WTC11 (cell line): Measurements from ENCODE around the gene ADA. TPM values are rescaled to one million over a fixed set of nuclear protein-coding genes. Genes with fewer than 3 reads are reported as not detected.
A peak's percentile ranks its signal among the peaks of the same experiment; 100 is the strongest.

ENCODE experiments used
- ATAC-seq: fragments of 200-7000 bp; cut with Tn5 transposase; 2 replicates; pipeline ENCODE4 v1.10.0; 2021; ENCODE audit warnings: mild to moderate bottlenecking, moderate library complexity
- CTCF ChIA-PET: fragments of 300-600 bp; sonication (Branson Sonifier 250); formaldehyde crosslinking; loops from one replicate; lab custom pipeline; 2021; ENCODE audit warnings: antibody characterized with exemption; lab: Charles Lee
- POLR2A ChIA-PET: fragments of 350-600 bp; sonication (Branson Sonifier 250); formaldehyde crosslinking; loops from one replicate; lab custom pipeline; 2021; ENCODE audit warnings: antibody characterized with exemption; lab: Charles Lee
- DNase-seq: peaks from one replicate; pipeline ENCODE4 v3.0.0; 2021; ENCODE audit warnings: low spot score
- H3K27ac Mint-ChIP-seq: 2 replicates; pipeline ENCODE4 v1.8.0; 2021; ENCODE audit warnings: mixed read lengths
- H3K27me3 Mint-ChIP-seq: 2 replicates; pipeline ENCODE4 v1.8.0; 2021; ENCODE audit warnings: low read depth, mild to moderate bottlenecking, moderate library complexity, mixed read lengths
- H3K36me3 Mint-ChIP-seq: 2 replicates; pipeline ENCODE4 v1.8.0; 2021; ENCODE audit warnings: mixed read lengths
- H3K4me1 Mint-ChIP-seq: 2 replicates; pipeline ENCODE4 v1.8.0; 2022; ENCODE audit warnings: mixed read lengths
- H3K4me3 Mint-ChIP-seq: 2 replicates; pipeline ENCODE4 v1.8.0; 2021; ENCODE audit warnings: mild to moderate bottlenecking, moderate library complexity, mixed read lengths
- H3K9me3 Mint-ChIP-seq: 2 replicates; pipeline ENCODE4 v1.8.0; 2021; ENCODE audit warnings: mixed read lengths
- AFF4 ChIP-seq: sonication (generic); formaldehyde crosslinking; IDR thresholded peaks from 2 replicates; pipeline ENCODE4 v1.8.1; 2023; ENCODE audit warnings: mild to moderate bottlenecking, missing genetic modification reagents, borderline replicate concordance
- AR ChIP-seq: fragments of 250-450 bp; sonication (Bioruptor Pico); IDR thresholded peaks from 2 replicates; pipeline ENCODE4 v1.9.0; 2021; ENCODE audit warnings: mild to moderate bottlenecking
- E2F4 ChIP-seq: sonication (generic); formaldehyde crosslinking; IDR thresholded peaks from 2 replicates; pipeline ENCODE4 v1.8.1; 2022; ENCODE audit warnings: low read depth, mild to moderate bottlenecking, moderate library complexity, missing genetic modification reagents, borderline replicate concordance
- GTF2I ChIP-seq: fragments of 250-450 bp; sonication (Bioruptor Pico); conservative IDR thresholded peaks from 2 replicates; pipeline ENCODE4 v1.4.0; 2021; ENCODE audit warnings: mild to moderate bottlenecking
- HMGA2 ChIP-seq: fragments of 250-450 bp; sonication (Bioruptor Pico); IDR thresholded peaks from 2 replicates; pipeline ENCODE4 v1.4.0; 2021; ENCODE audit warnings: mild to moderate bottlenecking, moderate library complexity
- IRF1 ChIP-seq: sonication (generic); formaldehyde crosslinking; IDR thresholded peaks from 2 replicates; pipeline ENCODE4 v1.8.0; 2023; ENCODE audit warnings: missing genetic modification reagents
- NR2C2 ChIP-seq: sonication (generic); formaldehyde crosslinking; IDR thresholded peaks from 2 replicates; pipeline ENCODE4 v1.8.0; 2022; ENCODE audit warnings: mild to moderate bottlenecking, missing genetic modification reagents
- RORB ChIP-seq: fragments of 250-450 bp; sonication (Bioruptor Pico); IDR thresholded peaks from 2 replicates; pipeline ENCODE4 v1.9.0; 2021; ENCODE audit warnings: mild to moderate bottlenecking
- TEAD4 ChIP-seq: sonication (generic); formaldehyde crosslinking; IDR thresholded peaks from 2 replicates; pipeline ENCODE4 v1.8.0; 2022; ENCODE audit warnings: mild to moderate bottlenecking, missing genetic modification reagents
- USF2 ChIP-seq: sonication (generic); formaldehyde crosslinking; IDR thresholded peaks from 2 replicates; pipeline ENCODE4 v1.8.1; 2023; ENCODE audit warnings: mild to moderate bottlenecking, missing genetic modification reagents, moderate library complexity
- ZNF512 ChIP-seq: sonication (generic); formaldehyde crosslinking; IDR thresholded peaks from 2 replicates; pipeline ENCODE4 v1.8.1; 2022; ENCODE audit warnings: missing genetic modification reagents, borderline replicate concordance
- ZNF532 ChIP-seq: fragments of 250-450 bp; sonication (Bioruptor Pico); IDR thresholded peaks from 2 replicates; pipeline ENCODE4 v1.9.0; 2021; ENCODE audit warnings: mild to moderate bottlenecking, borderline replicate concordance
- total RNA-seq: library from RNA; stranded (reverse); gene quantifications from 3 replicates; pipeline ENCODE4 v1.2.3, GENCODE V29; 2021

Gene ADA
- total RNA-seq, 1 experiment from 2014 or later: 19.7 TPM

DNA sequence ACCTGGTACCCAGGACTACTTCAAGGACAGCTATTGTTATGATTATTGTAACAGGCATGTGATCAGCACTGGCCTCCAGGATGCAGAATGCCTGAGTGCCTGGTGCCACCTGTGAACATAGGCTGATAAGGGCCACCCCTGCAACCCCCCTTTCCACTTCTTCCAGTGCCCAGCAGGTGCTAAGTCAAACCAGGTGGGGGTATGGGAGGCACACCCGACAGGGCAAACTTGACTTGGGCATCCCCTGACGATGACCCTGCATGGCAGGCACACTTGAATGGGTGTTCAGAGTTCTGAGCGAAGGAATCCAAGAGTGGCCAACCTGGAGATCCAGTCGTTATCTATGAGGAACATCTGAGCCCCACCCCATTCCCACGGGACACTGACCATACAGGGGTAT lies 3.4 kb downstream of the ADA start:
- POLR2A ChIA-PET: no interaction called here
- CTCF ChIA-PET: interaction anchor here (0.6 to 5.6 kb wide), 3 partner anchors 12 to 35 kb away, joined by 6 to 72 read pairs (median 7); no protein-coding TSS in a partner anchor
- no peak for ATAC-seq
- Mint-ChIP-seq H3K4me3 (no peak overlapping the region), H3K36me3 (peaks cover under 1% of the 10 kb centered on the region), H3K27ac (no peak overlapping the region), H3K27me3 (peaks cover 18% of the 10 kb centered on the region), H3K9me3 (peaks cover under 1% of the 10 kb centered on the region), H3K4me1 (peaks cover 68% of the 10 kb centered on the region)
- TF ChIP-seq TEAD4 (CRISPR knock-in tag): no peak
- TF ChIP-seq AR (CRISPR knock-in tag): no peak
- TF ChIP-seq ZNF532: no peak
- peak; percentile 64 for TF ChIP-seq USF2
- TF ChIP-seq E2F4: no peak
- DNase-seq: no peak

DNA sequence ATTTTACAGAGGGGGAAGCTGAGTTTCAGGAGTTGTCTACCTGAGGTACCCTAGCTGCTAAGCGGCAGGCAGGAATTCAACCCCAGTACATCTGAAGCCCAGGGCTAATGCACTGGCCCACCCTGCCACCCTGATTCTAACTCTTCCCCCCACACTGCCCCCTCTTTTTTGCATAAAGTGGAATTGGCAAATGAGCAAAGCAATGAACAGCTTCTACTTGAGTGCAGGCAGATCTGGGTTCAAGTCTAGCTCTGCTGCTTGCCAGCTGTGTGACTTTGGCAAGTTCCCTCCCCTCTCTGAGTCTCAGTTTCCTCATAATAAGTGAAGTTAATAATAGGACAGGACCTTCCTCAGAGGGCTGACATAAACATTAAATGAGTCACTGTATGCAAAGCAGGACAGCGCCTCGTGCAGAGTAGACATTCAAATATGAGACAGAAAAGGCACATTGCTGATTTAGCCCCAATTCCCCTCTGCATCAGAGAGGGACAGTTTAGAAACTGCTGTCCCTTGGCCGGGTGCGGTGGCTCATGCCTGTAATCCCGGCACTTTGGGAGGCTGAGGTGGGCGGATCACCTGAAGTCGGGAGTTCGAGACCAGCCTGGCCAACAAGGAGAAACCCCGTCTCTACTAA lies 4.7 kb downstream of the ADA start:
- ChIA-PET POLR2A (interaction anchor here (0.6 to 1.0 kb wide), 2 partner anchors 37 to 402 kb away, joined by 4 read pairs; no protein-coding TSS in a partner anchor), CTCF (interaction anchor here (1.1 kb wide), 1 partner anchor 37 kb away, joined by 4 read pairs; no protein-coding TSS in a partner anchor)
- H3K27me3 Mint-ChIP-seq: peaks cover 9% of the 10 kb centered on the region
- no peaks in the 10 kb centered on the region for H3K36me3 Mint-ChIP-seq
- ATAC-seq (no peak), DNase-seq (no peak)
- H3K27ac Mint-ChIP-seq: 0 out of 2 replicates have a peak overlapping the region, but pooled peaks have one; percentile 23
- no peaks in the 10 kb centered on the region for H3K9me3 Mint-ChIP-seq
- peaks cover 74% of the 10 kb centered on the region for H3K4me1 Mint-ChIP-seq
- no peak overlapping the region for H3K4me3 Mint-ChIP-seq
- TF ChIP-seq ZNF512 (CRISPR knock-in tag) (no peak), HMGA2 (no peak), GTF2I (no peak), IRF1 (CRISPR knock-in tag) (no peak), RORB (CRISPR knock-in tag) (no peak), AFF4 (no peak), NR2C2 (CRISPR knock-in tag) (no peak)
- TF ChIP-seq, all 79 proteins: peak for 0
